HG02884 (cell line): ENCODE data around the gene RARRES2.
"Not testable (repeated sequence)": the region's sequence is repeated elsewhere in the genome, so short reads cannot be mapped to it uniquely, and the experiment has no call there.

Experiments
- ATAC-seq: cut with Tn5 transposase; IDR thresholded peaks from one replicate; pipeline ENCODE4 v1.9.1; 2021; ENCODE audit warnings: mild to moderate bottlenecking, moderate library complexity; ENCODE audit not compliant: unreplicated experiment

Gene RARRES2

DNA sequence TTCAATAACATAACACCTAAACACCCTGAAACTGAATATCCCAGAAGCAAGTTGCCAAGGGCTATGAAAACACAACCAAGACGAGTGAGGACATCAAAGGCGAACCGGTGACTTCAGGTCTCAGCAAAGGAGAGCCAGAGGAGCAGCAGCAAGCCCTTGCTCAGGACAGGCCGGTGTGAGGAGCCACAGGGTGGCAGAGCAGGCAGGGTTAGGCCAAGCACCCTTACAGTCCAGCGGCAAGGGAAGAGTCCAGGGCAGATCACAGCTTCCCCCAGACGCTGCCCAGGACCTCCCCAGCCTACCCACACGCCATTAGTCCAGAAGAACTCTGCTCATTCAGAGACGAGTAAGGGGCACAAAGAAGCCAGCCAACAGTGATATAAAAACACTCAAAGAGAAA lies 45.8 kb downstream of the RARRES2 start:
- not testable (repeated sequence) for ATAC-seq

DNA sequence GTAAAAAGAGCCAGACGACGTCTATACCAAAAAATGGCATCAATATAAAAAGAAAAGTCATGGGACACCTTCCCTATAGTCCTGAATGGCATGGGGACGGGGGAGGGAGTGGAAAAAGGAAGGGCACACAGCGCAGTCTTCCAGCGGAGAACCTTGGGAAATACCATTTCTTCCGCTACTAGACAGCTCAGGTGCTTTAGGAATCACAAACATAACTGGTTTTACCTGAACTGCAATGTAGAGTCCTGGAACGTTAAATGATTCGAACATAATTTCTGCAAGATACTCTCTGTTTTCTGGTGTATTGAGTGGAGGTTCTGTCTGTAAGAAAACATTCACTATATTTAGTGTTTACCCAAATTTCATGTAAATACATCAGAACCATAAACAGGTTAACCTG lies 46.4 kb downstream of the RARRES2 start:
- not testable (repeated sequence) for ATAC-seq

DNA sequence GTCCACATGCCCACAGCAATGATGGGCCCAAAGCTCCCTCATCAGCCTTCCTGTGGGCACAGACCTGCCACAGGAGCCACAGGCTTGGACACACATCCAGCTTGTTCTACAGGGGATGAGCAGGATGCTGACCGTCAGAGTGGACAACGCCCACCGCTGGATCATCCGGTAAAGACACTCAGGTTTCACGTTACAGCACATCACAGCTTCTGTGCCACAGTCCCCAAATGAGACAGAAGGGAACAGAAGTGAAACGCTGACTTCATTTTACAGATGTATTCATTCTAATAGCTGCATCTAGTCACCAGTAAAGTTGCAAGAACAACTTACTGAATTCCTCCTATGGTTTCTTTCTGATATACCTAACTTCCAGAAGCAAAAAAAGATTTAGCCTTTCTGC lies 51.1 kb downstream of the RARRES2 start:
- not testable (repeated sequence) for ATAC-seq

- not testable (repeated sequence) for ATAC-seq
Measured at GRCh38 chr7:150288816-150289215, 52.6 kb downstream of the RARRES2 start.
